HepG2 (cell line): ENCODE results near the gene DSCAML1. TPM values are rescaled to one million over a fixed set of nuclear protein-coding genes. Genes with fewer than 3 reads are reported as not detected.

ENCODE experiments used
- ATAC-seq: fragments of 200-7000 bp; cut with Tn5 transposase; 3 replicates; pipeline ENCODE4 v1.9.1; 2020; ENCODE audit warnings: mild to moderate bottlenecking, moderate library complexity
- BruUV-seq: library from RNA; stranded (reverse); fragments of 400-500 nt; replicated peaks from 2 replicates; lab custom pipeline; 2021; lab: Mats Ljungman, UMichigan
- CTCF ChIA-PET: fragments of 300-600 bp; formaldehyde crosslinking; extraction: SDS; loops from one replicate; lab custom pipeline; 2021; ENCODE audit warnings: low total read pairs, inconsistent platforms, low intra/inter-chr PET ratio; lab: Yijun Ruan, JAX
- POLR2A ChIA-PET: fragments of 350-600 bp; sonication (Branson Sonifier 250); formaldehyde crosslinking; loops from one replicate; lab custom pipeline; 2020; ENCODE audit warnings: antibody characterized with exemption, inconsistent platforms; lab: Yijun Ruan, JAX
- DNase-seq: peaks from one replicate; pipeline ENCODE4 v3.0.0-alpha.2; 2015; ENCODE audit warnings: low spot score
- FAIRE-seq: peaks from 3 replicates; lab custom pipeline; 2011; peaks lifted over from hg19 to GRCh38; lab: Jason Lieb, UNC
- H2AFZ ChIP-seq: one replicate; pipeline ENCODE4 v1.6.1; 2011; ENCODE audit warnings: low read length, inconsistent platforms
- H3K27ac ChIP-seq: fragments of 300-600 bp; 3 replicates; pipeline ENCODE4 v1.8.0; 2011; ENCODE audit warnings: mixed run types, mild to moderate bottlenecking, mixed read lengths, low read length, inconsistent platforms; ENCODE audit not compliant: insufficient read depth; ENCODE audit errors: extremely low read length
- H3K27me3 ChIP-seq, 2 experiments: fragments of 200-600 bp in 1 of 2; 2 replicates in 1 of 2; 3 replicates in 1 of 2; pipeline versions ENCODE4 v1.6.0 to v1.8.0; 2011; ENCODE audit warnings: low read length in 2 of 2, mild to moderate bottlenecking in 2 of 2, moderate library complexity in 2 of 2, inconsistent platforms in 1 of 2; ENCODE audit not compliant: insufficient read depth in 2 of 2, control insufficient read depth in 1 of 2
- H3K36me3 ChIP-seq, 2 experiments: fragments of 200-600 bp in 1 of 2; replicated peaks in 1 of 2; 2 replicates in 1 of 2; 3 replicates in 1 of 2; pipeline versions ENCODE4 v1.5.1 to v1.8.0; 2011; ENCODE audit warnings: low read length in 2 of 2, inconsistent platforms in 1 of 2; ENCODE audit not compliant: insufficient read depth in 2 of 2, control insufficient read depth in 1 of 2
- H3K4me1 ChIP-seq: 2 replicates; pipeline ENCODE4 v1.5.1; 2012; ENCODE audit warnings: low read length, inconsistent platforms; ENCODE audit not compliant: insufficient read depth
- H3K4me2 ChIP-seq: 2 replicates; pipeline ENCODE4 v1.6.0; 2011; ENCODE audit warnings: low read depth, low read length, inconsistent platforms
- H3K4me3 ChIP-seq, 3 experiments: fragments of 200-600 bp in 1 of 3; sonication (generic), shearing (Covaris generic) in 1 of 3; replicated peaks in 1 of 3; 2 replicates each; pipeline ENCODE4 v1.5.1; 2011 to 2016; ENCODE audit warnings: low read length in 3 of 3, inconsistent platforms in 2 of 3, low read depth in 2 of 3, mild to moderate bottlenecking in 2 of 3, control low read depth in 1 of 3, mixed read lengths in 1 of 3; ENCODE audit not compliant: insufficient read depth in 1 of 3
- H3K79me2 ChIP-seq: one replicate; pipeline ENCODE4 v1.6.1; 2011; ENCODE audit warnings: low read length, inconsistent platforms; ENCODE audit not compliant: insufficient read depth
- H3K9ac ChIP-seq: 2 replicates; pipeline ENCODE4 v1.6.0; 2011; ENCODE audit warnings: mild to moderate bottlenecking, low read depth, low read length, inconsistent platforms; ENCODE audit not compliant: insufficient read depth
- H3K9me3 ChIP-seq: 2 replicates; pipeline ENCODE4 v1.5.1; 2012; ENCODE audit warnings: mild to moderate bottlenecking, low read length
- H4K20me1 ChIP-seq: 2 replicates; pipeline ENCODE4 v1.6.0; 2011; ENCODE audit warnings: inconsistent platforms, mild to moderate bottlenecking, low read length, moderate library complexity; ENCODE audit not compliant: insufficient read depth
- FOXC1 ChIP-seq: sonication (generic); formaldehyde crosslinking; IDR thresholded peaks from 2 replicates; pipeline ENCODE4 v1.8.0; 2022; ENCODE audit warnings: mild to moderate bottlenecking, missing genetic modification reagents, borderline replicate concordance
- GFI1 ChIP-seq: sonication (generic); formaldehyde crosslinking; IDR thresholded peaks from 2 replicates; pipeline ENCODE4 v1.5.0; 2020; ENCODE audit warnings: missing genetic modification reagents, mild to moderate bottlenecking, borderline replicate concordance
- KLF13 ChIP-seq: sonication (generic); formaldehyde crosslinking; IDR thresholded peaks from 2 replicates; pipeline ENCODE4 v1.4.0; 2020; ENCODE audit warnings: mild to moderate bottlenecking, missing genetic modification reagents
- KLF9 ChIP-seq: IDR thresholded peaks from 2 replicates; pipeline ENCODE4 v1.6.1; 2016; ENCODE audit warnings: low read depth
- MAFG ChIP-seq: sonication (generic); formaldehyde crosslinking; IDR thresholded peaks from 2 replicates; pipeline ENCODE4 v1.5.1; 2020; ENCODE audit warnings: mild to moderate bottlenecking, missing genetic modification reagents
- SNAPC4 ChIP-seq: sonication (generic); formaldehyde crosslinking; IDR thresholded peaks from 2 replicates; pipeline ENCODE4 v1.4.0; 2020; ENCODE audit warnings: mild to moderate bottlenecking, missing genetic modification reagents
- ZFAT ChIP-seq: sonication (generic); formaldehyde crosslinking; conservative IDR thresholded peaks from 2 replicates; pipeline ENCODE4 v1.8.1; 2023; ENCODE audit warnings: missing genetic modification reagents, inconsistent platforms
- ZMYM3 ChIP-seq: sonication (generic); formaldehyde crosslinking; IDR thresholded peaks from 2 replicates; pipeline ENCODE4 v1.5.1; 2020; ENCODE audit warnings: mild to moderate bottlenecking, missing genetic modification reagents
- ZNF670 ChIP-seq: sonication (generic); formaldehyde crosslinking; IDR thresholded peaks from 2 replicates; pipeline ENCODE4 v1.8.0; 2022; ENCODE audit warnings: mild to moderate bottlenecking, missing genetic modification reagents, borderline replicate concordance
- ZNF839 ChIP-seq: sonication (generic); formaldehyde crosslinking; IDR thresholded peaks from 2 replicates; pipeline ENCODE4 v1.4.0; 2020; ENCODE audit warnings: missing genetic modification reagents, mild to moderate bottlenecking, borderline replicate concordance
- WGBS: methylation state at CpG from one replicate; pipeline ENCODE4 v1.1.6; 2017; ENCODE audit warnings: low lambda C conversion rate; 5-methylcytosine and 5-hydroxymethylcytosine counted together
- in situ Hi-C: cut with HindIII; loops from 2 replicates; pipeline ENCODE4 v1.10.0; 2017; ENCODE audit warnings: low pct_unique_long_range_greater_than_20kb; ENCODE audit not compliant: extremely low pct_ligation_motif_present
- intact Hi-C: fragments of 100-400 bp; cut with micrococcal nuclease; formaldehyde crosslinking; loops from one replicate; pipeline ENCODE4 v1.10.0; 2022; ENCODE audit not compliant: unreplicated experiment
- polyA plus RNA-seq, 8 experiments: library from polyadenylated mRNA; depleted of rRNA in 3 of 8; stranded (reverse) in 7 of 8; unstranded in 1 of 8; fragments of >200 nt; fragmentation: Illumina TruSeq in 4 of 8; extraction: Trizol in 4 of 8; gene quantifications; 2 replicates each; pipeline versions ENCODE4 v1.2.1 to v1.2.3, GENCODE V29; 2011 to 2016; ENCODE audit warnings: low read depth in 4 of 8, missing spikeins in 1 of 8, mixed read lengths in 1 of 8; ENCODE audit not compliant: insufficient read depth in 1 of 8
- total RNA-seq, 5 experiments: library from RNA; depleted of rRNA; stranded (reverse); fragments of >200 nt; fragmentation: Illumina TruSeq; extraction: Trizol; gene quantifications; 2 replicates each; pipeline ENCODE4 v1.2.3, GENCODE V29; 2016; ENCODE audit warnings: low read depth in 1 of 5

The DSCAML1 gene
- total and polyA plus RNA-seq, 2 of the 13 experiments (the other 11 are each of a cell fraction or from before 2014, with no cell fraction given), result 0.29 to 0.40 TPM

DNA sequence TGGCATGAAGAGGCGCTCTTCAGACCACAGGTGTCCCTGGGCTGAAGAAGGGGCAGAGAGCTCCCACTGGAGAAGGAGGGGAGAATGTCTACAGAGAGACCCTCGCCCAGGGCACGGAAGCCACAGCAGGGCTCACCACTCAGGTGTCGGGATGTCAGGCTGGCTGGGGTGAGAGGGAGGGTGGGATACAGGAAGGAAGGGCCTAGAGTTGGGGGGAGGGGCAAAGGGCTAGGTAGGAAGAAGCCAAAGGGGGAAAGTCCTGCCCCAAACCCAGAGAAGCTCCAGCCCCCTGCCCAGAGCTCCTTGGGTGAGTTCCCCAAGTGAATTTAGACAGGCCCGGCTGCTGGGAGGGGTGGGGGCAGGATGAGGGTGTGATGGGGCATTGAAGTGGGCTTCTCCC is 237.3 kb downstream of the DSCAML1 start:
- in situ Hi-C loops, result no loop called here
- H3K27ac ChIP-seq, result no peak overlapping the region
- CTCF ChIA-PET, result no interaction called here

More for the DNA sequence above, 237.3 kb downstream of the DSCAML1 start:
- ATAC-seq (no peak), DNase-seq (no peak), FAIRE-seq (no peak)
- Histone ChIP-seq H3K27me3 (peaks cover 3 to 8% of the 10 kb centered on the region in 2 experiments; a peak in 2 of 5 replicates), H3K36me3 (no peaks in the 10 kb centered on the region), H3K9me3 (no peaks in the 10 kb centered on the region), H4K20me1 (0 out of 2 replicates have a peak, but pooled peaks cover 3% of the 10 kb centered on the region), H2AFZ (no peak overlapping the region), H3K4me2 (no peak overlapping the region), H3K79me2 (no peaks in the 10 kb centered on the region), H3K4me1 (no peaks in the 10 kb centered on the region), H3K4me3 (no peak overlapping the region), H3K9ac (no peak overlapping the region)
- 14% methylated on average over 5 of the region's 5 CpGs for WGBS
- intact Hi-C loops, result no loop called here
- no TSS peak for BruUV-seq
- TF ChIP-seq KLF13 (CRISPR knock-in tag) (no peak), ZFAT (CRISPR knock-in tag) (no peak), GFI1 (CRISPR knock-in tag) (no peak), KLF9 (no peak), FOXC1 (CRISPR knock-in tag) (no peak), ZNF670 (CRISPR knock-in tag) (no peak), ZNF839 (no peak), ZMYM3 (CRISPR knock-in tag) (no peak), MAFG (CRISPR knock-in tag) (no peak), SNAPC4 (CRISPR knock-in tag) (no peak)
- POLR2A ChIA-PET, result no interaction called here
